ENCODE data around the gene PXMP2. TPM values are rescaled to one million over a fixed set of nuclear protein-coding genes. Genes with fewer than 3 reads are reported as not detected.

Gene PXMP2
- polyA plus RNA-seq, 1 donor (not counting 4 experiments of a cell fraction or from before 2014, with no cell fraction given): 18.0 TPM

DNA sequence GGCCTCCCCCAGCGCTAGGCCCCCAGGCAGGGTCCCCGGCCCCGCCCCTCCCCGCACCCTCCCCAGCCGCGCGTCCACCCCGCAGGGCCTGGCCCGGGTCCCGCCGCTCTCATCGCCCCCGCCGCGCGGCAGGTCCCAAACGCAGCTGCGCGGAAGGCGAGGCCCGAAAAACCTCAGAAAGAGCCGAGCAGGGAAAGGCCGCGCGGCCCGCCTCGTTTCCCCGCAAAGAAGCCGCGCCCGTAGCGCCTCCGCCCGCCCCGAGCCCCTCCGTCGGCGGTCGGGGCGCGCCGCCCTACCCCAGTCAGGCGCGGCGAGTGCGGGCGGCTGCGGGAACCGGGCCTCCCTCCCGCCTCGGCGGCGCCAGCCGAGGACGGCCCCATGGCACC is 569 bp upstream of the PXMP2 start:
- FAIRE-seq (no peak), DNase-seq (ENCODE audit: low read depth, low spot score) (no peak)
- Histone ChIP-seq H3K79me2 (ENCODE audit: control insufficient read depth, insufficient read depth, low read length) (peaks cover 36% of the 10 kb centered on the region), H3K4me1 (ENCODE audit: control insufficient read depth, extremely low read depth, insufficient read depth, low read length) (no peaks in the 10 kb centered on the region), H3K4me3 (ENCODE audit: control insufficient read depth in 2 of 3, extremely low read depth in 1 of 3, insufficient read depth in 2 of 3, low read depth in 1 of 3, low read length in 3 of 3) (peak overlapping the region; percentile 59 to 70 (median 59)), H3K27ac (ENCODE audit: control insufficient read depth, insufficient read depth, low read length) (peak overlapping the region; percentile 54), H4K20me1 (ENCODE audit: control insufficient read depth, extremely low read depth, insufficient read depth, low read length) (no peaks in the 10 kb centered on the region), H3K9me3 (ENCODE audit: control insufficient read depth, low read depth, low read length) (no peaks in the 10 kb centered on the region), H3K4me2 (ENCODE audit: control insufficient read depth, extremely low read depth, insufficient read depth, low read depth, low read length) (peak overlapping the region; percentile 22), H3K36me3 (ENCODE audit: control insufficient read depth in 2 of 2, extremely low read depth in 1 of 2, insufficient read depth in 2 of 2, low read length in 2 of 2) (peaks cover 1 to 7% of the 10 kb centered on the region in 2 experiments), H3K9me1 (ENCODE audit: control insufficient read depth, extremely low read depth, insufficient read depth, low read length) (peaks cover 3% of the 10 kb centered on the region), H2AFZ (ENCODE audit: control insufficient read depth, low read length) (peak overlapping the region; percentile 15), H3K27me3 (ENCODE audit: control insufficient read depth, extremely low read depth, insufficient read depth, low read length) (no peaks in the 10 kb centered on the region), H3K9ac (ENCODE audit: control insufficient read depth, extremely low read depth, insufficient read depth, low read length) (peak overlapping the region; percentile 74)
- dilution Hi-C loops (cut with MboI; ENCODE audit: extremely low pct_ligation_motif_present, low sequenced_read_pairs): no loop called here
- TF ChIP-seq, protein P1, sequence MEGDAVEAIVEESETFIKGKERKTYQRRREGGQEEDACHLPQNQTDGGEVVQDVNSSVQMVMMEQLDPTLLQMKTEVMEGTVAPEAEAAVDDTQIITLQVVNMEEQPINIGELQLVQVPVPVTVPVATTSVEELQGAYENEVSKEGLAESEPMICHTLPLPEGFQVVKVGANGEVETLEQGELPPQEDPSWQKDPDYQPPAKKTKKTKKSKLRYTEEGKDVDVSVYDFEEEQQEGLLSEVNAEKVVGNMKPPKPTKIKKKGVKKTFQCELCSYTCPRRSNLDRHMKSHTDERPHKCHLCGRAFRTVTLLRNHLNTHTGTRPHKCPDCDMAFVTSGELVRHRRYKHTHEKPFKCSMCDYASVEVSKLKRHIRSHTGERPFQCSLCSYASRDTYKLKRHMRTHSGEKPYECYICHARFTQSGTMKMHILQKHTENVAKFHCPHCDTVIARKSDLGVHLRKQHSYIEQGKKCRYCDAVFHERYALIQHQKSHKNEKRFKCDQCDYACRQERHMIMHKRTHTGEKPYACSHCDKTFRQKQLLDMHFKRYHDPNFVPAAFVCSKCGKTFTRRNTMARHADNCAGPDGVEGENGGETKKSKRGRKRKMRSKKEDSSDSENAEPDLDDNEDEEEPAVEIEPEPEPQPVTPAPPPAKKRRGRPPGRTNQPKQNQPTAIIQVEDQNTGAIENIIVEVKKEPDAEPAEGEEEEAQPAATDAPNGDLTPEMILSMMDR (optimal IDR thresholded peaks at IDR 0.05 in 1 of 3, IDR thresholded peaks at IDR 0.05 in 1 of 3, conservative IDR thresholded peaks at IDR 0.05 in 1 of 3; ENCODE audit: extremely low read depth in 1 of 3, insufficient read depth in 2 of 3, low read length in 3 of 3): no peak
- no peak for TF ChIP-seq EZH2 (IDR thresholded peaks at IDR 0.05; ENCODE audit: low read length)

DNA sequence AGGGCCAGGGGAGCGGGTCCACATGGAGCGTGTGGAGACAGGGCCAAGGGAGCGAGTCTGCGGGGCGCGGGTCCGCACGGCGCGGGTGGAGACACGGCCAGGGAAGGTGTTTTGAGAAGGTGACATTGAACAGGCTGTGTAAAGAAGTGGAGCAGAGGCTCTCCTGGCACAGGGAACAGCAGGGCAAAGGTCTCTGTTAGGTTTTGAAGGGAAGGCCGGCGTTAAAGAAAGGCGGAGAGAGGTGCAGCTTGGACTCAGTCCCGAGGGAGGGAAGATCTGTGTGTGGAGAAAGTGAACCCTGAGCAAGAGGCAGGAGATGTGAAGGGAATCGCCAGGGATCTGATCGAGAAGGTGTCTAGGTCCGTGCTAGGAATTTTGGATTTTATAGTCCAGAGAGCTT is 1.8 kb downstream of the PXMP2 start:
- FAIRE-seq (no peak), DNase-seq (ENCODE audit: low read depth, low spot score) (no peak)
- no peak overlapping the region for H3K4me2 ChIP-seq (ENCODE audit: control insufficient read depth, extremely low read depth, insufficient read depth, low read depth, low read length)
- H3K27me3 ChIP-seq (ENCODE audit: control insufficient read depth, extremely low read depth, insufficient read depth, low read length): no peaks in the 10 kb centered on the region
- H3K4me3 ChIP-seq (ENCODE audit: control insufficient read depth in 2 of 3, extremely low read depth in 1 of 3, insufficient read depth in 2 of 3, low read depth in 1 of 3, low read length in 3 of 3): peak overlapping the region in 1 of 3 experiments; percentile 2
- H2AFZ ChIP-seq (ENCODE audit: control insufficient read depth, low read length): no peak overlapping the region
- no peaks in the 10 kb centered on the region for H4K20me1 ChIP-seq (ENCODE audit: control insufficient read depth, extremely low read depth, insufficient read depth, low read length)
- peaks cover 19% of the 10 kb centered on the region for H3K79me2 ChIP-seq (ENCODE audit: control insufficient read depth, insufficient read depth, low read length)
- H3K9ac ChIP-seq (ENCODE audit: control insufficient read depth, extremely low read depth, insufficient read depth, low read length): no peak overlapping the region
- H3K27ac ChIP-seq (ENCODE audit: control insufficient read depth, insufficient read depth, low read length): no peak overlapping the region
- no peak for TF ChIP-seq EZH2 (IDR thresholded peaks at IDR 0.05; ENCODE audit: low read length)
- TF ChIP-seq, protein P1 (optimal IDR thresholded peaks at IDR 0.05 in 1 of 3, IDR thresholded peaks at IDR 0.05 in 1 of 3, conservative IDR thresholded peaks at IDR 0.05 in 1 of 3; ENCODE audit: extremely low read depth in 1 of 3, insufficient read depth in 2 of 3, low read length in 3 of 3): no peak
- no peaks in the 10 kb centered on the region for H3K4me1 ChIP-seq (ENCODE audit: control insufficient read depth, extremely low read depth, insufficient read depth, low read length)
- peaks cover 1 to 7% of the 10 kb centered on the region in 2 experiments for H3K36me3 ChIP-seq (ENCODE audit: control insufficient read depth in 2 of 2, extremely low read depth in 1 of 2, insufficient read depth in 2 of 2, low read length in 2 of 2)
- dilution Hi-C loops (cut with MboI; ENCODE audit: extremely low pct_ligation_motif_present, low sequenced_read_pairs): no loop called here
- no peaks in the 10 kb centered on the region for H3K9me3 ChIP-seq (ENCODE audit: control insufficient read depth, low read depth, low read length)
- peaks cover 3% of the 10 kb centered on the region for H3K9me1 ChIP-seq (ENCODE audit: control insufficient read depth, extremely low read depth, insufficient read depth, low read length)
